OCI-LY3 (cell line): ENCODE measurements around the gene CLDN15.

Experiments
- CTCF ChIP-seq: fragments of 200-600, 300-600 bp; sonication (generic); IDR thresholded peaks from 2 replicates; pipeline ENCODE4 v1.5.1; 2014; ENCODE audit warnings: antibody characterized with exemption, low read length, low read depth
- EZH2phosphoT487 ChIP-seq: fragments of 200-600 bp; shearing (Covaris generic); IDR thresholded peaks from 2 replicates; pipeline ENCODE4 v1.6.1; 2018; ENCODE audit warnings: antibody characterized with exemption, mixed run types, low read depth

DNA sequence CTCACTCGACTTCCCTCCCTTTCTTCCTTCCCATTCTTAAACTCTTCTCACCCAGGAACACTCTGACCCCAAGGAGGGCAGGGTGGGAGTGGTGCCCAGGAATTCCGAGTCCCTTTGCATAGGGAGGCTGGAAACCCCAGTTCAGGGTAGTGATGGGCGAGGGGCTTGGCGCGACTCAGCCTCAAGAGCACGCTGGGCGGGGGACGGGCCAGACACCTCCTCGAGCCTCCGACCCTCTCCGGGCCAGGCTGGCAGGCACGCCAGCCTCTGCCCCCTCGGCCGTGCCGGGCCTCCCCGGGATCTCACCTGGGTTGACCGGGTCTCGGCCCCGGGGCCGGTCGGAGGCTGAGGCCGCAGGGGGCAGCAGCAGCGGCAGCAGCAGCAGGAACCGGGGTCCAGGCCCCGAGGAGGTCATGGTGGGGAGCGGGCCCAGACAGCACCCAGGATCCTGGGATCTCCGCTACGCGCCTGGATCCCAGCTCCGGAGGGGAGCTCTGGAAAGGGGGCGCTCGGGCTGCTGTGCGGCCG is 20.7 kb downstream of the CLDN15 start:
- peak; percentile 18; the same call in 1 of the 2 replicates for TF ChIP-seq CTCF
- TF ChIP-seq EZH2phosphoT487: no peak
